ENCODE data around the gene CNR2. TPM values are rescaled to one million over a fixed set of nuclear protein-coding genes. Genes with fewer than 3 reads are reported as not detected.

Gene CNR2
- total RNA-seq, 1 donor from 2014 or later: not detected

DNA sequence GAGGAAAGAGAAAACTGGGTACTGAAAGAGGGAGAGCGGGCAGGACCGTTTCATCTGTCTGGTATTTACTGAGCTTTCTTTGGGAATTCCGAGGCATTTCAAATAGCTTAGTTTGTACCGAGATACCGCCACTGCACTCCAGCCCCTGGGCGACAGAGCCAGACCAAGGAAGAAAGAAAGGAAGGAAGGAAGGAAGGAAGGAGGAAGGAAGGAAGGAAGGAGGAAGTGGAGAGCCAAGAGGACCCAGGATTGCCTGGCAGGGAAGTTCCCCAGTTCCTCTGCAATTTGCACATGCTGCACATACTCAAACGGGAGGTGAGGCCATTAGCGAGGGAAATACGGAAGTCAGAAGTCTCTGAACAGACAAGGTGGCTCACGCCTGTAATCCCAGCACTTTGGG lies 44.1 kb downstream of the CNR2 start:
- no peaks in the 10 kb centered on the region for H3K36me3 ChIP-seq (ENCODE audit: control insufficient read depth, insufficient read depth, low read length)
- no peaks in the 10 kb centered on the region for H3K27me3 ChIP-seq (ENCODE audit: control insufficient read depth, insufficient read depth, low read length)
- TF ChIP-seq, protein P1, sequence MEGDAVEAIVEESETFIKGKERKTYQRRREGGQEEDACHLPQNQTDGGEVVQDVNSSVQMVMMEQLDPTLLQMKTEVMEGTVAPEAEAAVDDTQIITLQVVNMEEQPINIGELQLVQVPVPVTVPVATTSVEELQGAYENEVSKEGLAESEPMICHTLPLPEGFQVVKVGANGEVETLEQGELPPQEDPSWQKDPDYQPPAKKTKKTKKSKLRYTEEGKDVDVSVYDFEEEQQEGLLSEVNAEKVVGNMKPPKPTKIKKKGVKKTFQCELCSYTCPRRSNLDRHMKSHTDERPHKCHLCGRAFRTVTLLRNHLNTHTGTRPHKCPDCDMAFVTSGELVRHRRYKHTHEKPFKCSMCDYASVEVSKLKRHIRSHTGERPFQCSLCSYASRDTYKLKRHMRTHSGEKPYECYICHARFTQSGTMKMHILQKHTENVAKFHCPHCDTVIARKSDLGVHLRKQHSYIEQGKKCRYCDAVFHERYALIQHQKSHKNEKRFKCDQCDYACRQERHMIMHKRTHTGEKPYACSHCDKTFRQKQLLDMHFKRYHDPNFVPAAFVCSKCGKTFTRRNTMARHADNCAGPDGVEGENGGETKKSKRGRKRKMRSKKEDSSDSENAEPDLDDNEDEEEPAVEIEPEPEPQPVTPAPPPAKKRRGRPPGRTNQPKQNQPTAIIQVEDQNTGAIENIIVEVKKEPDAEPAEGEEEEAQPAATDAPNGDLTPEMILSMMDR (IDR thresholded peaks at IDR 0.05; ENCODE audit: insufficient read depth, low read length, poor library complexity, severe bottlenecking): no peak
- DNase-seq (ENCODE audit: low read depth): no peak
- no peak overlapping the region for H3K4me3 ChIP-seq (ENCODE audit: low read depth, low read length)

GRCh38 chr1:23868557-23869016 lies 44.6 kb downstream of the CNR2 start:
- Histone ChIP-seq H3K27me3 (ENCODE audit: control insufficient read depth, insufficient read depth, low read length) (no peaks in the 10 kb centered on the region), H3K4me3 (ENCODE audit: low read depth, low read length) (peak overlapping the region; percentile 24), H3K36me3 (ENCODE audit: control insufficient read depth, insufficient read depth, low read length) (no peaks in the 10 kb centered on the region)
- no peak for DNase-seq (ENCODE audit: low read depth)
- TF ChIP-seq, protein P1 (IDR thresholded peaks at IDR 0.05; ENCODE audit: insufficient read depth, low read length, poor library complexity, severe bottlenecking): no peak

GRCh38 chr1:23867895-23868556 lies 45.1 kb downstream of the CNR2 start, which contains the start of gene FUCA1:
TSS of gene FUCA1 (minus strand) at chr1:23868290. CDS start at chr1:23868286, 4 bp downstream.
- DNase-seq (ENCODE audit: low read depth): peak; percentile 66
- H3K4me3 ChIP-seq (ENCODE audit: low read depth, low read length): peak within 1 kb of the TSS; percentile 89
- H3K27me3 ChIP-seq (ENCODE audit: control insufficient read depth, insufficient read depth, low read length): no peaks in the 10 kb centered on the region
- TF ChIP-seq, protein P1 (IDR thresholded peaks at IDR 0.05; ENCODE audit: insufficient read depth, low read length, poor library complexity, severe bottlenecking): peak; percentile 95
- no peaks in the 10 kb centered on the region for H3K36me3 ChIP-seq (ENCODE audit: control insufficient read depth, insufficient read depth, low read length)

GRCh38 chr1:23867542-23867894 lies 45.6 kb downstream of the CNR2 start:
- Histone ChIP-seq H3K36me3 (ENCODE audit: control insufficient read depth, insufficient read depth, low read length) (no peaks in the 10 kb centered on the region), H3K27me3 (ENCODE audit: control insufficient read depth, insufficient read depth, low read length) (no peaks in the 10 kb centered on the region), H3K4me3 (ENCODE audit: low read depth, low read length) (peak overlapping the region; percentile 89)
- TF ChIP-seq, protein P1 (IDR thresholded peaks at IDR 0.05; ENCODE audit: insufficient read depth, low read length, poor library complexity, severe bottlenecking): no peak
- no peak for DNase-seq (ENCODE audit: low read depth)

DNA sequence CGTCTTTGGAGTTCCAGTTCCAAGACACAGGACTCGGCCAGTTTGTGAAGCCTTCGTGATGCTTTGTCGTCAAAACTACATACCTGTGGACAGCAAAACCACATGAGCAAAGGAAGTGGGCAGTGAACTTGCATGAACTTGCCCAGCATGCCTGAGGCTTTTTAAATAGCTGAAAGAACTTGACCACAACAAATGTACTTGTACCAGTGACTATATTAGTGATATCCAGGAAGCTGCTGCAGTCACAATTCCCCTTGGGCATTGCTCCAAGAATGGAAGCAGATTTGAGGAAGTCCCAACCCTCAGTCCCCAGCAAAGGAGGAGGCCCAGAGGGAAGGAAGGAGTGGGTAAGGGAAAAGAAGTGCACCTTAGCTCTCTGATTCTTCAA lies 47.6 kb downstream of the CNR2 start:
- TF ChIP-seq, protein P1 (IDR thresholded peaks at IDR 0.05; ENCODE audit: insufficient read depth, low read length, poor library complexity, severe bottlenecking): no peak
- no peak overlapping the region for H3K4me3 ChIP-seq (ENCODE audit: low read depth, low read length)
- DNase-seq (ENCODE audit: low read depth): peak; percentile 95
- H3K27me3 ChIP-seq (ENCODE audit: control insufficient read depth, insufficient read depth, low read length): no peaks in the 10 kb centered on the region
- H3K36me3 ChIP-seq (ENCODE audit: control insufficient read depth, insufficient read depth, low read length): no peaks in the 10 kb centered on the region
